C4-2B (cell line): ENCODE results near the gene AQP9.

Experiments used
- CTCF ChIP-seq: fragments of 450-650 bp; conservative IDR thresholded peaks from 2 replicates; pipeline ENCODE4 v1.5.1; 2017; ENCODE audit warnings: mild to moderate bottlenecking
- ZFX ChIP-seq: fragments of 450-650 bp; IDR thresholded peaks from 2 replicates; pipeline ENCODE4 v1.6.1; 2017

GRCh38 chr15:58232281-58233065 lies 94.3 kb downstream of the AQP9 start:
- TF ChIP-seq CTCF (no peak), ZFX (no peak)
